Activated CD8-positive, alpha-beta memory T cell treated with anti-CD3 and anti-CD28 coated beads, Interleukin-2, amount 10 ng/mL, durations not matched to agents 7 days and 5 days (primary cell): ENCODE data around the gene PTPRC. TPM values are rescaled to one million over a fixed set of nuclear protein-coding genes. Genes with fewer than 3 reads are reported as not detected.
A peak's percentile ranks its signal among the peaks of the same experiment; 100 is the strongest.

Experiments used
- ATAC-seq: fragments of 150-1000 bp; cut with Tn5 transposase; one replicate; pipeline ENCODE4 v1.10.0; 2021; ENCODE audit warnings: moderate library complexity
- CTCF ChIA-PET: fragments of 350-600 bp; sonication (Branson Sonifier 250); formaldehyde crosslinking; loops from one replicate; lab custom pipeline; 2021; ENCODE audit warnings: antibody characterized with exemption; lab: Charles Lee
- DNase-seq: peaks from one replicate; pipeline ENCODE4 v3.0.0-alpha.2; 2020
- H3K27ac Mint-ChIP-seq: one replicate; pipeline ENCODE4 v1.8.0; 2021; ENCODE audit warnings: mild to moderate bottlenecking, mixed read lengths
- H3K27me3 Mint-ChIP-seq: one replicate; pipeline ENCODE4 v1.8.0; 2021; ENCODE audit warnings: mixed read lengths
- H3K36me3 Mint-ChIP-seq: one replicate; pipeline ENCODE4 v1.8.0; 2021; ENCODE audit warnings: mild to moderate bottlenecking, mixed read lengths
- H3K4me1 Mint-ChIP-seq: one replicate; pipeline ENCODE4 v1.8.0; 2021; ENCODE audit warnings: mixed read lengths
- H3K4me3 Mint-ChIP-seq: one replicate; pipeline ENCODE4 v1.8.0; 2021; ENCODE audit warnings: mild to moderate bottlenecking, moderate library complexity, mixed read lengths
- H3K9me3 Mint-ChIP-seq: one replicate; pipeline ENCODE4 v1.8.0; 2022; ENCODE audit warnings: low read depth, mixed read lengths
- total RNA-seq, 2 experiments: library from RNA; stranded (reverse); gene quantifications; one replicate each; pipeline ENCODE4 v1.2.3, GENCODE V29; 2021

Gene PTPRC
- total RNA-seq, 2 experiments from 2014 or later, result 556 to 674 TPM

DNA sequence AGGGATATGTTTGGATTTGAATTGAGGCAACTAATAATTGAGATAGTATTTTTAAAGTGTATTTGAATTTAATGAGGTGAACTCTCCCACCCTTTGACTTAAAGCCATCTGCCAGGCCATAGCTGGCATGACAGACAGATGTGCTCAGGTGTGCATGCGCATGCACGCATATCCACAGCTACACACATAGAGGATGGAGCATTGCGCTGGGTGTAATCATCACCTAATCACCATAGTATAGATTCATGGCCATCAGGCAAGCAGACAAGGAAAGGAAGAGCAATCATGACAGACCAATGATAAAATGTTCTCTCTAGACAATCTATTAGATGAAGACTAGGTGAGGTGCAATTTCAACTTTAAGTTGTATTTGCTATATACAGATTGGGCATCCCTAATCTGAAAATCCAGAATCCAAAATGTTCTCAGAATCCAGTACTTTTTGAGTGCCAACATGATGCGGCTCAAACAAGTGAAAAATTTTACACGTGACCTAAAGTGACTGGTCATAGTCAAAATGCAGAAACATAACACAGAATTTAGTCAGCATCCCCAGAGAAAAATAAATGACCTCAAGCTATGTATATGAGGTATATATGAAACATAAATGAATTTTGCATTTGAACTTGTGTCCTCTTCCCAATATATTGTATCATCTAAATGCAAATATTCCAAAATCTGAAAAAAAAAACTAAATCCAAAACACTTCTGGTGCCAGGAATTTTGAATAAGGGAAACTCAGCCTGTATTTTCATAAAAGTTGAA lies 70.1 kb downstream of the PTPRC start:
- CTCF ChIA-PET, result no interaction called here
- Mint-ChIP-seq H3K27me3 (no peaks in the 10 kb centered on the region), H3K4me1 (peaks cover 32% of the 10 kb centered on the region)

DNA sequence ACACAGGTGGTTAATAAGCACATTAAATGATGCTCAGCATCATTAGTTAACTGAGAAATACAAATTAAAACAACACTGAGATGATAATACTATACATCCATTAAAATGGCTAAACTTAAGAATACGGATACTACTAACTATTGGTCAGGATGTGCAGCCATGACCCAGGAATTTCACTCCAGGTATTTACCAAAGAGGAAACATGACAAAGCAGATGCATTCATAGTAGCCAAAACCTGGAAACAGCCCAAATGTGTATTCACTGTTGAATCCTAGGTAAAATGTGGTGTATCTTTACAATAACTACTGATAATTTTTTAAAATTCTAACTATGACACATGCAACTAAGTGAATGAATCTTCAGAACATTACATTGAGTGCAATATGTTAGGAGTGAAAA lies 73.0 kb downstream of the PTPRC start:
- no peak overlapping the region for H3K27ac Mint-ChIP-seq
- no peak overlapping the region for H3K4me3 Mint-ChIP-seq
- H3K9me3 Mint-ChIP-seq, result no peaks in the 10 kb centered on the region
- H3K4me1 Mint-ChIP-seq, result peaks cover 30% of the 10 kb centered on the region
- ATAC-seq (no peak), DNase-seq (no peak)
- CTCF ChIA-PET, result interaction anchor here (0.8 kb wide), 1 partner anchor 23 kb away, joined by 3 read pairs; no protein-coding TSS in a partner anchor
- peaks cover 80% of the 10 kb centered on the region for H3K36me3 Mint-ChIP-seq
- no peaks in the 10 kb centered on the region for H3K27me3 Mint-ChIP-seq

More for the DNA sequence above, 70.1 kb downstream of the PTPRC start:
- H3K36me3 Mint-ChIP-seq, result peaks cover 81% of the 10 kb centered on the region
- ATAC-seq, result no peak
- H3K9me3 Mint-ChIP-seq, result no peaks in the 10 kb centered on the region
- DNase-seq, result no peak
- no peak overlapping the region for H3K4me3 Mint-ChIP-seq
- no peak overlapping the region for H3K27ac Mint-ChIP-seq

DNA sequence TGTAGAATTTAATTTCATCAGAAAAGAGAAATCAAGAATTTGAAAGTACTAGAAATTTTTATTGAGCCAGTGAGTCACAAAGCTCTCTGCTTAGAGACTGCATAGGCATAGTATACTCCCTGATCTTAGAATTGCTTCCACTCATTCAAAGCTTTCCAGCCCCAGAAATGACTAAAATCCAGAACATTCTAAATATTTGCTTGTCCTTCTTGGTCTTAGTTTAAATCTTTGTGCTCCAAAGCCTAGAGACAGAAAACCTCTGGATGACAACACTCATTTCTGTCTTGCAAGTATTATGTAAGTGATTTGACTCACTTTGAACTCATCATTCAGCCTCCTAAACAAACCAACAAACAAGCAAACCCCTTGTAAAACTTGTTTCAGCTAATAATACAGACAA lies 74.2 kb downstream of the PTPRC start:
- CTCF ChIA-PET, result no interaction called here
- peaks cover 84% of the 10 kb centered on the region for H3K36me3 Mint-ChIP-seq
- no peak overlapping the region for H3K4me3 Mint-ChIP-seq
- peak overlapping the region; percentile 44 for H3K27ac Mint-ChIP-seq
- ATAC-seq, result peak; percentile 28
- H3K27me3 Mint-ChIP-seq, result no peaks in the 10 kb centered on the region
- H3K4me1 Mint-ChIP-seq, result peaks cover 30% of the 10 kb centered on the region
- H3K9me3 Mint-ChIP-seq, result no peaks in the 10 kb centered on the region
- DNase-seq, result no peak

DNA sequence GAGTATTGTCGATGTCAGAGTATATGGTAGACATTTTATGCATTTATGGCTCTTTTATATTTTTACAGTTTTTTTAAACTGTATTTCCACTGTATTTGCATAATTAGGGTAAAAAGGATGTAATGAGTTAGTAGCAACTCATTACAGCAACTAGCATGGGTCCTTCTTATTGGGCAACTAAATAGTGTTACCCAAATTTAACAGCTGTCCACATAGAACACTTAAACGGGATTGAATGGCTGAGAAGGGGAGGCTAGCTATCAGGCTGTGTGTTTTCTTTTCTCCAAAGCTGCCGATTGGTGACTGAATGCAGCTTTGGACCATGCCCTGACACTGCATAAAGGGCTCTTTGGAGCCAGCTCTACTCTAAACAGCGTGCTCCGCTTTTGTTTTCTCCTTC lies 75.4 kb downstream of the PTPRC start:
- Mint-ChIP-seq H3K36me3 (peaks cover 79% of the 10 kb centered on the region), H3K27me3 (no peaks in the 10 kb centered on the region)

DNA sequence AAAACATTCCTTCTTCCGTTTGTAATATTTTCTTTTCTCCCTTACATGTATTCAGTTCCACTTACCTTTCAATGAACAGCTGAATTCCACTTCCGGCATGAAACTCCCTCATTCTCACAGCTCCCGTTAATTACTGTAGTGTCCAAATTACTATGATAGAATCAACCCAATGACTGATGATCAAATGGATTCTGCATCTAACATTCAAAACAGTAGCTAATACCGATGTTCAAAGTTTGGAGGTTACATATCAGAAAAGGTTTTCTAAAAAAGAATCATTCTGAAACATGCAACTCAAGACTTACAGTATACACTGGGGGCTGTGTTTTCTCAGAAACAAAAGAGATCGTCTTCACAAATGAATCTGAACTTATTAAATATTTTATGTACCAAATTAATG lies 77.2 kb downstream of the PTPRC start:
- Mint-ChIP-seq H3K4me3 (no peak overlapping the region), H3K36me3 (peaks cover 78% of the 10 kb centered on the region), H3K27ac (peak overlapping the region; percentile 67), H3K9me3 (no peaks in the 10 kb centered on the region), H3K27me3 (no peaks in the 10 kb centered on the region), H3K4me1 (peaks cover 28% of the 10 kb centered on the region)
- no peak for DNase-seq
- CTCF ChIA-PET, result no interaction called here
- ATAC-seq, result peak; percentile 24

More for the DNA sequence above, 75.4 kb downstream of the PTPRC start:
- Mint-ChIP-seq H3K9me3 (no peaks in the 10 kb centered on the region), H3K4me3 (no peak overlapping the region), H3K27ac (peak overlapping the region; percentile 31), H3K4me1 (peaks cover 26% of the 10 kb centered on the region)
- DNase-seq (no peak), ATAC-seq (no peak)
- CTCF ChIA-PET, result no interaction called here

DNA sequence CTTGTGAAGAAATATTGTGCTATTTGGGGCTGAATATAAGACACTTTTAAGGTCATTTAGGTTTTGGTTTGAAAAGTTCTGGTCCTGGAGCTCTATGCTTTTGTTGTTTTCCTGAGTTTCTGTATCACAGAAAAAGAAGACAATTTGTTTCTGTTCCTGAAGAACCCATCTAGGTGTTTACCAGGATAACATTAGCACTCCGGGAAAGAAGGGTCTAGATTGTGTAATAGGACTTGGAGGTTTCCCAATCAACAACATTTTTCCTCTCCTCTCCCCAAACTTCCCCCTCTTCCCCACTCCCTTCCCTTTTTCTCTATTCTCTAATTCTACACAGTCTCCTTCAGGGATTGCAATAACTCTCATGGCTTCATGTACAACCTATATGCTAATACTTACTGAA lies 78.7 kb downstream of the PTPRC start:
- no peaks in the 10 kb centered on the region for H3K9me3 Mint-ChIP-seq
- no peak for ATAC-seq
- no peak overlapping the region for H3K4me3 Mint-ChIP-seq
- DNase-seq, result no peak
- peaks cover 25% of the 10 kb centered on the region for H3K4me1 Mint-ChIP-seq
- no peaks in the 10 kb centered on the region for H3K27me3 Mint-ChIP-seq
- peaks cover 70% of the 10 kb centered on the region for H3K36me3 Mint-ChIP-seq
- CTCF ChIA-PET, result interaction anchor here (1.4 to 1.8 kb wide), 2 partner anchors 17 to 126 kb away, joined by 3 to 5 read pairs; no protein-coding TSS in a partner anchor
- H3K27ac Mint-ChIP-seq, result no peak overlapping the region

DNA sequence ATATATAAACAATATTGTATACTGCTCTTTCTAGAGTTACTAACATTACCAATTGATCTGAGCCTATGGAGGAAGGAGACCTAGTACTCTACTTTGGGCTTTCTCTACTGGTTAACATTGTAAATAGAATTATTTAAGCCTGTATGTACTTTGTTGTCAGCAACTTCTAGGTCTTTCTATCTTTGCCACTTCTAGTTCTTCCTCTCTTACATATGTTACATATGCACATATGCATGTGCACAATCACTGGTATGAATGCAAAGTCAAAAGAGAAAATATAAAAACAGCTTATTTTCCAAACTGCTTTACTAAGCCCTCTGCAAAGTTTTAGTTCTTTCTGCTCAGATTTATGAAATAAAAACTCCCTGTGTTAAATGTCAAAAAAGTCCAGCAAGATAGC lies 84.3 kb downstream of the PTPRC start:
- CTCF ChIA-PET, result interaction anchor here (0.7 to 1.7 kb wide), 3 partner anchors 10 to 22 kb away, joined by 3 to 8 read pairs (median 4); no protein-coding TSS in a partner anchor
- no peak for ATAC-seq
- peaks cover 66% of the 10 kb centered on the region for H3K36me3 Mint-ChIP-seq

DNA sequence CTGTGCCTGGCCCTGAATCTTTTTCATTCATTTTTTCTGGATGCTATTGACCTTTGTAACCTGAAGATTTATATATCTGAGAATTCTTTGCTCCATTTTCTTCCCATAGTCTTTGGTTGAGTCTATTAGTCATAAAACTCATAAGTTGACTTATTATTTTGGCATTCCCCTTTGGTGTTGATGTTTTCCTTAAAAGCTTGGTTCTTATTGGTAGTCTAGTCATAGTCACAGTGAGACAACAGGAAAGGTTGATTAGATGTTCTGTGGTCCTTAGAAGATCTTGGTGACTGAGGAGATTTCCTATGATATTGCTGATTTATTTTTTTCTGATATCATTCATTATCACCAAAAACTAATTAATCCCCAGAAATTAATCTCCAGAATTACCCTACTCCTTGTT lies 86.2 kb downstream of the PTPRC start:
- CTCF ChIA-PET, result no interaction called here
- ATAC-seq (no peak), DNase-seq (no peak)
- H3K4me1 Mint-ChIP-seq, result peaks cover 33% of the 10 kb centered on the region
- no peak overlapping the region for H3K4me3 Mint-ChIP-seq
- H3K9me3 Mint-ChIP-seq, result no peaks in the 10 kb centered on the region
- no peaks in the 10 kb centered on the region for H3K27me3 Mint-ChIP-seq
- peaks cover 69% of the 10 kb centered on the region for H3K36me3 Mint-ChIP-seq
- peak overlapping the region; percentile 44 for H3K27ac Mint-ChIP-seq

More for the DNA sequence above, 84.3 kb downstream of the PTPRC start:
- DNase-seq, result no peak
- Mint-ChIP-seq H3K27me3 (no peaks in the 10 kb centered on the region), H3K4me3 (no peak overlapping the region), H3K27ac (no peak overlapping the region), H3K9me3 (no peaks in the 10 kb centered on the region), H3K4me1 (peaks cover 31% of the 10 kb centered on the region)

DNA sequence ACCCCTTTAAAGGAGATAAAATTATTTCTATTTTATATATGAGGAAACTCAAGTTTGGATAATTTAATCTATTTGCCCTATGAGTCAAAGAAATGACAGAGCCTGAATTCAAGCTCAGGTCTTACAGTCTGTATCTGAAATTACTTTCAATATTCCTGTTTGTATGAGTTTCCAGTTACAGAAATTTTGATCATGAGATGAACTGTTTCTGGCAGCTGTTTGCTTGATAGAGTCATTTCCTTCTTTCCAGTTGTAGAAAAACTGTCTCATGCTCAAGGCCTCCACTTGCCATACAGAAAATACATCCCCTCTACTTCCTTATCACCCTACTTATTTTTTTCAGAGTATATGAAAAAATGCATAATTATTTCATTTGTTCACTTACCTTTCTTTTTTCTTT lies 87.6 kb downstream of the PTPRC start:
- ATAC-seq, result no peak
- H3K27ac Mint-ChIP-seq, result no peak overlapping the region
- CTCF ChIA-PET, result no interaction called here
- peaks cover 73% of the 10 kb centered on the region for H3K36me3 Mint-ChIP-seq
- peaks cover 39% of the 10 kb centered on the region for H3K4me1 Mint-ChIP-seq
- no peaks in the 10 kb centered on the region for H3K27me3 Mint-ChIP-seq
- DNase-seq, result no peak
- H3K9me3 Mint-ChIP-seq, result no peaks in the 10 kb centered on the region
- no peak overlapping the region for H3K4me3 Mint-ChIP-seq

DNA sequence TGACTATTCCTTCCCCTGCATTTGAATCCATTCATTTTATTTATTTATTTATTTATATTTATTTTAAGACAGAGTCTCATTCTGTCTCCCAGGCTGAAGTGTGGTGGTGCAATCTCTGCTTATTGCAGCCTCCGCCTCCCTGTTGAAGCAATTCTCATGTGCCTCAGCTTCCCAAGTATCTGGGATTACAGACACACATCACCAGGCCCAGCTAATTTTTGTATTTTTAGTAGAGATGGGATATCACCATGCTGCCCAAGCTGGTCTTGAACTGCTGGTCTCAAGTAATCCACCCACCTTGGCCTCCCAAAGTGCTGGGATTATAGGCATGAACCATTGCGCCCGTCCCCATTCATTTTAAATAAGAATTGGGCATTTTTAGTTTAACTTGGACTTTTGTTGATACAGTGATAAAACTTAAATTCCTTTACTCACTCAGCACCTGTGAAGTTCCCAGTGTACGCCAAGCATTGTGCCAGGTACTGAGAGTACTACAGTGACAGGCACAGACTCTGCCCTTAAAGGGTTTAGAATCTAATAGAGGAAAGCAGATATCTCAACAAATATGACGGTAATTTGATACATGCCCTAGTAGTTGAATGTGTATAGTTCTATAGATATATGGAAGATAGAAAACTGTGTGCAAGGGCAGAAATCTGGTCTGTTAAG lies 90.5 kb downstream of the PTPRC start:
- ATAC-seq (no peak), DNase-seq (no peak)
- peaks cover 77% of the 10 kb centered on the region for H3K36me3 Mint-ChIP-seq
- H3K27me3 Mint-ChIP-seq, result no peaks in the 10 kb centered on the region
- H3K27ac Mint-ChIP-seq, result no peak overlapping the region
- CTCF ChIA-PET, result interaction anchor here (1.1 kb wide), 1 partner anchor 384 kb away, joined by 3 read pairs; no protein-coding TSS in a partner anchor
- H3K9me3 Mint-ChIP-seq, result no peaks in the 10 kb centered on the region
- H3K4me3 Mint-ChIP-seq, result no peak overlapping the region
- peaks cover 48% of the 10 kb centered on the region for H3K4me1 Mint-ChIP-seq

DNA sequence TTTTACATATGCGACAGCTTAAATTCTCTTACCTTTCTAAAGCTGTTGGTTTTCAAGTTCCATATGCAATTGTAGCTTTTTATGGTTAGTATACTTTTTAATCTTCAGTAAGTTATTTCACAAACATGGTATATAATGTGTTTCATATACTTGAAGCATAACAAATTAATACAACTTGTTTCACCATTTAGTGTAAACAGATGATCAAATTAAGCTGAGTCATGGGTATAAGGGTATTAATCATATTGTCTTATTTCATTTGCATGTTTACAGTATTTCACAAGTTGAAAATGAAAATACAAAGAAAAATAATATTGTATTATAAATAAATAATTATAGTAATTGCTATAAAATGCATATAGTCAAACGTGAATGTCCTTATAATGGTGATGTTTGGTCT lies 92.1 kb downstream of the PTPRC start:
- H3K27me3 Mint-ChIP-seq, result no peaks in the 10 kb centered on the region
- peaks cover 42% of the 10 kb centered on the region for H3K4me1 Mint-ChIP-seq
- DNase-seq (no peak), ATAC-seq (no peak)
- CTCF ChIA-PET, result no interaction called here
- H3K9me3 Mint-ChIP-seq, result no peaks in the 10 kb centered on the region
- no peak overlapping the region for H3K4me3 Mint-ChIP-seq
- H3K27ac Mint-ChIP-seq, result no peak overlapping the region
- peaks cover 74% of the 10 kb centered on the region for H3K36me3 Mint-ChIP-seq

DNA sequence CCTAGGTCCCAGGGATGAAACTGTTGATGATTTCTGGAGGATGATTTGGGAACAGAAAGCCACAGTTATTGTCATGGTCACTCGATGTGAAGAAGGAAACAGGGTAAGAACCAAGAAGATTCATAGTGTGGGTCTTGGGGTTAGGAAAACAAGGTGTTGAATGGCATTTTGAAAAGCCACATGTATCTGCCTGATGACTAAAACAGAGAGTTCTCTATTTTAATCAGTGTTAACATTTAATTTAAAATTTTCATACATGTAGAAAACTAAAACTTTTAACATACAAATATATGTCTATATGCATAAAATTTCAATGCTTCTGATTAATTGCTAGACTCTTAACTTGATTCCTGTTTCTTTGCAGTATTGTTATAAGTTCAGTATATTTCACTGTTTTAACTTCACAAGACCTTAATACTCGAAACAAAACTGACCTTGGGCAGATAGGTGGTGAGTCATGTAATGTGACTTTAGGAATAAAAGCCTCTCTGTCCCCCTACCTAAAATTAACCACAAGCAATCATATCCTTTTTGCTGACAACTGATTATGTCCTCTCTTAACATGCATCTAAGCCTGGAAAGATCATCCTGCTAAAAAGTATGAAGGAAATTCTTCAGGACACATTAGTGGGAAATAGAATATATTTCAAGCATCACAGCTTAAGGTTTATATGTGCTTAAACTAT lies 95.6 kb downstream of the PTPRC start:
- H3K4me1 Mint-ChIP-seq, result peaks cover 60% of the 10 kb centered on the region
- peak overlapping the region; percentile 73 for H3K27ac Mint-ChIP-seq

DNA sequence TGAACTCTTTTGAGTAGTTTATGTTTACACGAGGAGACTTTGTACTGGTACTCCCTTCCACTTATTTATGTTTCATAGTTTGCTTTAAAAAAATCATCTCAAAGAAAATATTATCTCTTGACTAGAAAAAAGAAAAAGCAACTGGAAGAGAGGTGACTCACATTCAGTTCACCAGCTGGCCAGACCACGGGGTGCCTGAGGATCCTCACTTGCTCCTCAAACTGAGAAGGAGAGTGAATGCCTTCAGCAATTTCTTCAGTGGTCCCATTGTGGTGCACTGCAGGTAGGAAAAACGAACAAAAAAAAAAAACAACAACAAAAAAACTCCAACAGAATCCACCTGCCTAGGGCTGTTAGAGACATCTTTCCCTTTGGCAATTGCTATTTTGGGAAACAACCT lies 102.9 kb downstream of the PTPRC start:
- Mint-ChIP-seq H3K36me3 (peaks cover 62% of the 10 kb centered on the region), H3K4me3 (no peak overlapping the region), H3K4me1 (peaks cover 50% of the 10 kb centered on the region), H3K9me3 (peaks cover 2% of the 10 kb centered on the region), H3K27me3 (no peaks in the 10 kb centered on the region), H3K27ac (no peak overlapping the region)
- ATAC-seq (no peak), DNase-seq (no peak)
- CTCF ChIA-PET, result interaction anchor here (1.0 kb wide), 1 partner anchor 10 kb away, joined by 3 read pairs; no protein-coding TSS in a partner anchor

More for the DNA sequence above, 95.6 kb downstream of the PTPRC start:
- ATAC-seq (peak; percentile 88), DNase-seq (no peak)
- CTCF ChIA-PET, result interaction anchor here (2.2 kb wide), 1 partner anchor 11 kb away, joined by 4 read pairs; no protein-coding TSS in a partner anchor
- H3K27me3 Mint-ChIP-seq, result no peaks in the 10 kb centered on the region
- H3K36me3 Mint-ChIP-seq, result peaks cover 80% of the 10 kb centered on the region
- H3K9me3 Mint-ChIP-seq, result peaks cover 7% of the 10 kb centered on the region
- no peak overlapping the region for H3K4me3 Mint-ChIP-seq
